HepG2 (cell line): ENCODE results near the gene SLC41A3. TPM values are rescaled to one million over a fixed set of nuclear protein-coding genes. Genes with fewer than 3 reads are reported as not detected.
A peak's percentile ranks its signal among the peaks of the same experiment; 100 is the strongest.

Experiments used
- ATF7-NPFF ChIP-seq: sonication (generic); formaldehyde crosslinking; IDR thresholded peaks from 2 replicates; pipeline ENCODE4 v1.8.1; 2023; ENCODE audit warnings: mild to moderate bottlenecking, low read depth, missing genetic modification reagents, moderate library complexity
- DZIP1 ChIP-seq: sonication (generic); formaldehyde crosslinking; IDR thresholded peaks from 2 replicates; pipeline ENCODE4 v1.5.0; 2020; ENCODE audit warnings: mild to moderate bottlenecking, missing genetic modification reagents
- FOXJ3 ChIP-seq: sonication (generic); formaldehyde crosslinking; IDR thresholded peaks from 2 replicates; pipeline ENCODE4 v1.4.0; 2020; ENCODE audit warnings: missing genetic modification reagents, mild to moderate bottlenecking, borderline replicate concordance
- HBP1 ChIP-seq: IDR thresholded peaks from 2 replicates; pipeline ENCODE4 v1.6.1; 2016; ENCODE audit warnings: low read depth, control low read depth
- KAT7 ChIP-seq: IDR thresholded peaks from 2 replicates; pipeline ENCODE4 v1.6.1; 2018; ENCODE audit warnings: borderline replicate concordance, missing compliant biosample characterization
- MIXL1 ChIP-seq: IDR thresholded peaks from 2 replicates; pipeline ENCODE4 v1.6.1; 2016
- NFE2 ChIP-seq: sonication (generic); formaldehyde crosslinking; IDR thresholded peaks from 2 replicates; pipeline ENCODE4 v1.4.0; 2020; ENCODE audit warnings: missing genetic modification reagents
- RBM22 ChIP-seq: fragments of 200-400 bp; formaldehyde crosslinking; optimal IDR thresholded peaks from 2 replicates; pipeline ENCODE3; 2017; ENCODE audit warnings: mild to moderate bottlenecking, low read length, moderate library complexity
- RXRB ChIP-seq: IDR thresholded peaks from 2 replicates; pipeline ENCODE4 v1.6.1; 2016; ENCODE audit warnings: borderline replicate concordance, missing genetic modification reagents, missing compliant biosample characterization
- SMAD9 ChIP-seq: sonication (generic); formaldehyde crosslinking; IDR thresholded peaks from 2 replicates; pipeline ENCODE4 v1.5.1; 2020; ENCODE audit warnings: mild to moderate bottlenecking, missing genetic modification reagents
- ZBTB42 ChIP-seq: sonication (generic); formaldehyde crosslinking; IDR thresholded peaks from 2 replicates; pipeline ENCODE4 v1.5.0; 2020; ENCODE audit warnings: mild to moderate bottlenecking, missing genetic modification reagents
- ZNF260 ChIP-seq: sonication (generic); formaldehyde crosslinking; IDR thresholded peaks from 2 replicates; pipeline ENCODE4 v1.4.0; 2020; ENCODE audit warnings: missing genetic modification reagents, low read depth, mild to moderate bottlenecking, borderline replicate concordance
- ZNF496 ChIP-seq: sonication (generic); formaldehyde crosslinking; IDR thresholded peaks from 2 replicates; pipeline ENCODE4 v1.8.1; 2023; ENCODE audit warnings: mild to moderate bottlenecking, moderate library complexity, missing genetic modification reagents; ENCODE audit not compliant: insufficient replicate concordance
- ZNF562 ChIP-seq: sonication (generic); formaldehyde crosslinking; IDR thresholded peaks from 2 replicates; pipeline ENCODE4 v1.8.0; 2022; ENCODE audit warnings: missing genetic modification reagents, borderline replicate concordance
- ZNF614 ChIP-seq: IDR thresholded peaks from 2 replicates; pipeline ENCODE4 v1.6.1; 2018; ENCODE audit warnings: missing biosample characterization, missing genetic modification reagents, inconsistent platforms, borderline replicate concordance
- ZNF674 ChIP-seq: sonication (generic); formaldehyde crosslinking; IDR thresholded peaks from 2 replicates; pipeline ENCODE4 v1.5.0; 2020; ENCODE audit warnings: low read depth, mild to moderate bottlenecking, missing genetic modification reagents
- ZNF766 ChIP-seq: sonication (generic); formaldehyde crosslinking; IDR thresholded peaks from 2 replicates; pipeline ENCODE4 v1.5.0; 2020; ENCODE audit warnings: missing genetic modification reagents, borderline replicate concordance
- ZNF782 ChIP-seq: sonication (generic); formaldehyde crosslinking; IDR thresholded peaks from 2 replicates; pipeline ENCODE4 v1.4.0; 2020; ENCODE audit warnings: missing genetic modification reagents, mild to moderate bottlenecking, borderline replicate concordance
- polyA plus RNA-seq, 8 experiments: library from polyadenylated mRNA; depleted of rRNA in 3 of 8; stranded (reverse) in 7 of 8; unstranded in 1 of 8; fragments of >200 nt; fragmentation: Illumina TruSeq in 4 of 8; extraction: Trizol in 4 of 8; gene quantifications; 2 replicates each; pipeline versions ENCODE4 v1.2.1 to v1.2.3, GENCODE V29; 2011 to 2016; ENCODE audit warnings: low read depth in 4 of 8, missing spikeins in 1 of 8, mixed read lengths in 1 of 8; ENCODE audit not compliant: insufficient read depth in 1 of 8
- total RNA-seq, 5 experiments: library from RNA; depleted of rRNA; stranded (reverse); fragments of >200 nt; fragmentation: Illumina TruSeq; extraction: Trizol; gene quantifications; 2 replicates each; pipeline ENCODE4 v1.2.3, GENCODE V29; 2016; ENCODE audit warnings: low read depth in 1 of 5
- TF ChIP-seq, protein P1 (sequence below), 2 experiments: sonication (generic) in 1 of 2; formaldehyde crosslinking in 1 of 2; IDR thresholded peaks; 2 replicates each; pipeline versions ENCODE4 v1.5.1 to v1.6.1; 2011 to 2020; ENCODE audit warnings: borderline replicate concordance in 1 of 2, low read depth in 1 of 2, low read length in 1 of 2, mild to moderate bottlenecking in 1 of 2, missing genetic modification reagents in 1 of 2, moderate library complexity in 1 of 2
- TF ChIP-seq, protein P2 (sequence below): sonication (generic); formaldehyde crosslinking; IDR thresholded peaks from 2 replicates; pipeline ENCODE4 v1.5.1; 2020; ENCODE audit warnings: missing genetic modification reagents, mild to moderate bottlenecking, borderline replicate concordance
- TF ChIP-seq, protein P3 (sequence below): sonication (generic); formaldehyde crosslinking; IDR thresholded peaks from 2 replicates; pipeline ENCODE4 v1.8.1; 2023; ENCODE audit warnings: missing genetic modification reagents, inconsistent platforms, borderline replicate concordance

Gene SLC41A3
- total and polyA plus RNA-seq, 2 of the 13 experiments (the other 11 are each of a cell fraction or from before 2014, with no cell fraction given) = 26.0 to 71.1 TPM

GRCh38 chr3:125990253-125990970 is 93.5 kb downstream of the SLC41A3 start (continued):
- TF ChIP-seq ATF7-NPFF (CRISPR knock-in tag) (no peak; the same call in 1 of the 2 replicates), FOXJ3 (CRISPR knock-in tag) (no peak), ZNF260 (CRISPR knock-in tag) (no peak), ZBTB42 (no peak), ZNF674 (CRISPR knock-in tag) (no peak), ZNF782 (CRISPR knock-in tag) (no peak), SMAD9 (CRISPR knock-in tag) (no peak), RBM22 (no peak), DZIP1 (CRISPR knock-in tag) (no peak), KAT7 (CRISPR knock-in tag) (no peak), ZNF496 (CRISPR knock-in tag) (no peak), RXRB (CRISPR knock-in tag) (0 out of 2 replicates have a peak, but pooled peaks have one; percentile 16), ZNF766 (no peak), HBP1 (CRISPR knock-in tag) (no peak), NFE2 (CRISPR knock-in tag) (no peak), ZNF562 (CRISPR knock-in tag) (no peak), ZNF614 (no peak), MIXL1 (CRISPR knock-in tag) (no peak)
- TF ChIP-seq, protein P1, sequence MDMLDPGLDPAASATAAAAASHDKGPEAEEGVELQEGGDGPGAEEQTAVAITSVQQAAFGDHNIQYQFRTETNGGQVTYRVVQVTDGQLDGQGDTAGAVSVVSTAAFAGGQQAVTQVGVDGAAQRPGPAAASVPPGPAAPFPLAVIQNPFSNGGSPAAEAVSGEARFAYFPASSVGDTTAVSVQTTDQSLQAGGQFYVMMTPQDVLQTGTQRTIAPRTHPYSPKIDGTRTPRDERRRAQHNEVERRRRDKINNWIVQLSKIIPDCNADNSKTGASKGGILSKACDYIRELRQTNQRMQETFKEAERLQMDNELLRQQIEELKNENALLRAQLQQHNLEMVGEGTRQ (IDR thresholded peaks at IDR 0.05; ENCODE audit: low read depth, low read length) = no peak
- TF ChIP-seq, protein P1 (CRISPR knock-in tag; IDR thresholded peaks at IDR 0.05; ENCODE audit: borderline replicate concordance) = no peak
- TF ChIP-seq, protein P2, sequence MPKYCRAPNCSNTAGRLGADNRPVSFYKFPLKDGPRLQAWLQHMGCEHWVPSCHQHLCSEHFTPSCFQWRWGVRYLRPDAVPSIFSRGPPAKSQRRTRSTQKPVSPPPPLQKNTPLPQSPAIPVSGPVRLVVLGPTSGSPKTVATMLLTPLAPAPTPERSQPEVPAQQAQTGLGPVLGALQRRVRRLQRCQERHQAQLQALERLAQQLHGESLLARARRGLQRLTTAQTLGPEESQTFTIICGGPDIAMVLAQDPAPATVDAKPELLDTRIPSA (CRISPR knock-in tag) = no peak
- TF ChIP-seq, protein P3, sequence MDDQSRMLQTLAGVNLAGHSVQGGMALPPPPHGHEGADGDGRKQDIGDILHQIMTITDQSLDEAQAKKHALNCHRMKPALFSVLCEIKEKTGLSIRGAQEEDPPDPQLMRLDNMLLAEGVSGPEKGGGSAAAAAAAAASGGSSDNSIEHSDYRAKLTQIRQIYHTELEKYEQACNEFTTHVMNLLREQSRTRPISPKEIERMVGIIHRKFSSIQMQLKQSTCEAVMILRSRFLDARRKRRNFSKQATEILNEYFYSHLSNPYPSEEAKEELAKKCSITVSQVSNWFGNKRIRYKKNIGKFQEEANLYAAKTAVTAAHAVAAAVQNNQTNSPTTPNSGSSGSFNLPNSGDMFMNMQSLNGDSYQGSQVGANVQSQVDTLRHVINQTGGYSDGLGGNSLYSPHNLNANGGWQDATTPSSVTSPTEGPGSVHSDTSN (CRISPR knock-in tag) = no peak
